ENCODE results near the gene PRUNE1.
A peak's percentile ranks its signal among the peaks of the same experiment; 100 is the strongest.

Gene PRUNE1

GRCh38 chr1:151006327-151007052 is 1.8 kb upstream of the PRUNE1 start, which contains the start of gene MINDY1:
Gene MINDY1 (minus strand): TSS chr1:151006902. CDS start chr1:151002617, 4,285 bp downstream.
- WGBS (ENCODE audit: insufficient coverage, insufficient read length): no CpG with 5 or more reads among the region's 18 CpGs
- DNase-seq (ENCODE audit: low read depth, low spot score): peak; percentile 61
- Histone ChIP-seq H3K4me3 (ENCODE audit: low read length) (peak within 1 kb of the TSS; percentile 25; the same call in 1 of the 2 replicates), H3K36me3 (ENCODE audit: control insufficient read depth, insufficient read depth, low read length) (no peaks in the 10 kb centered on the region), H3K9me3 (ENCODE audit: control insufficient read depth, insufficient read depth, low read length) (no peaks in the 10 kb centered on the region), H3K27me3 (ENCODE audit: control insufficient read depth, insufficient read depth, low read length) (no peaks in the 10 kb centered on the region), H3K27ac (ENCODE audit: low read length) (no peak within 1 kb of the TSS), H3K4me1 (ENCODE audit: control insufficient read depth, insufficient read depth, low read length) (peaks cover 2% of the 10 kb centered on the region; the same call in 1 of the 2 replicates)

- no peak for DNase-seq (ENCODE audit: low read depth, low spot score)
- H3K4me3 ChIP-seq (ENCODE audit: low read length): no peak overlapping the region
- H3K27ac ChIP-seq (ENCODE audit: low read length): no peak overlapping the region
- H3K9me3 ChIP-seq (ENCODE audit: control insufficient read depth, insufficient read depth, low read length): no peaks in the 10 kb centered on the region
- no peaks in the 10 kb centered on the region for H3K36me3 ChIP-seq (ENCODE audit: control insufficient read depth, insufficient read depth, low read length)
- no CpG with 5 or more reads among the region's 4 CpGs for WGBS (ENCODE audit: insufficient coverage, insufficient read length)
- H3K4me1 ChIP-seq (ENCODE audit: control insufficient read depth, insufficient read depth, low read length): peaks cover 2% of the 10 kb centered on the region; the same call in 1 of the 2 replicates
- H3K27me3 ChIP-seq (ENCODE audit: control insufficient read depth, insufficient read depth, low read length): no peaks in the 10 kb centered on the region
Measured at GRCh38 chr1:151007853-151008243, 401 bp upstream of the PRUNE1 start.

GRCh38 chr1:151009206-151009587 is 948 bp downstream of the PRUNE1 start:
- WGBS (ENCODE audit: insufficient coverage, insufficient read length): no CpG with 5 or more reads among the region's 3 CpGs
- no peak overlapping the region for H3K27ac ChIP-seq (ENCODE audit: low read length)
- H3K4me3 ChIP-seq (ENCODE audit: low read length): peak overlapping the region; percentile 53; the same call in 1 of the 2 replicates
- no peaks in the 10 kb centered on the region for H3K36me3 ChIP-seq (ENCODE audit: control insufficient read depth, insufficient read depth, low read length)
- no peaks in the 10 kb centered on the region for H3K27me3 ChIP-seq (ENCODE audit: control insufficient read depth, insufficient read depth, low read length)
- peaks cover 2% of the 10 kb centered on the region; the same call in 1 of the 2 replicates for H3K4me1 ChIP-seq (ENCODE audit: control insufficient read depth, insufficient read depth, low read length)
- no peaks in the 10 kb centered on the region for H3K9me3 ChIP-seq (ENCODE audit: control insufficient read depth, insufficient read depth, low read length)
- no peak for DNase-seq (ENCODE audit: low read depth, low spot score)

DNA sequence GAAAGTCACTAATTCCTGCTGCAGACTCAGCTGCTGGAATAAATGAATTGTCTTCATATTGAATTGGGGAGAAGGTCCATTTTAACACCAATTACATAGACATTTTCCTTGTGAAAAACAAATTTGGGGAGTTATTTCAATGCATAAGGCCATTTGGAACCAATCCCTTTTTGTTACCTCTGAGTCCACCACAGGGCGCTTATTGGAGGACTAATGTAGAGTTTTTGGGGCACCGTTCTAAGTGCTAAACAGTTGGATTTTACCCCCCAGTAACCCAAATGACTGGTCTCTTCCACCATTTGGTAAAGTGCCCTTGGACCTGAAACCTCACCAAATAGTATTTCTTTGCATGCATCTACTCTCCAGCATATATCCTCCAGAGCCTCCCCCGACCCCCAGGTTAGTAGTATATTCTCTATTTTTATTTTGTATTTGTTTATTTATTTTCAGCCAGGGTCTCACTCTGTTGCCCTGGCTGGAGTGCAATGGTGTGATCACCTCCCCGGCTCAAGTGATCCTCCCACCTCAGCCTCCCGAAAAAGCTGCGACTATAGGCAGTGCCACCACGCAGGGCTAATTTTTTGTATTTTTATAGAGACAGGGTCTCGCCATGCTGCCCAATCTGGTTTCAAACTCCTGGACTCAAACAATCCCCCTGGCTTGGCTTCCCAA is 1.6 kb downstream of the PRUNE1 start:
- Histone ChIP-seq H3K4me1 (ENCODE audit: control insufficient read depth, insufficient read depth, low read length) (peaks cover 2% of the 10 kb centered on the region; the same call in 1 of the 2 replicates), H3K27ac (ENCODE audit: low read length) (no peak overlapping the region), H3K4me3 (ENCODE audit: low read length) (no peak overlapping the region), H3K27me3 (ENCODE audit: control insufficient read depth, insufficient read depth, low read length) (no peaks in the 10 kb centered on the region), H3K9me3 (ENCODE audit: control insufficient read depth, insufficient read depth, low read length) (no peaks in the 10 kb centered on the region), H3K36me3 (ENCODE audit: control insufficient read depth, insufficient read depth, low read length) (no peaks in the 10 kb centered on the region)
- WGBS (ENCODE audit: insufficient coverage, insufficient read length): no CpG with 5 or more reads among the region's 8 CpGs
- DNase-seq (ENCODE audit: low read depth, low spot score): no peak

GRCh38 chr1:151010346-151010726 is 2.1 kb downstream of the PRUNE1 start:
- WGBS (ENCODE audit: insufficient coverage, insufficient read length): no CpG with 5 or more reads among the region's 3 CpGs

DNA sequence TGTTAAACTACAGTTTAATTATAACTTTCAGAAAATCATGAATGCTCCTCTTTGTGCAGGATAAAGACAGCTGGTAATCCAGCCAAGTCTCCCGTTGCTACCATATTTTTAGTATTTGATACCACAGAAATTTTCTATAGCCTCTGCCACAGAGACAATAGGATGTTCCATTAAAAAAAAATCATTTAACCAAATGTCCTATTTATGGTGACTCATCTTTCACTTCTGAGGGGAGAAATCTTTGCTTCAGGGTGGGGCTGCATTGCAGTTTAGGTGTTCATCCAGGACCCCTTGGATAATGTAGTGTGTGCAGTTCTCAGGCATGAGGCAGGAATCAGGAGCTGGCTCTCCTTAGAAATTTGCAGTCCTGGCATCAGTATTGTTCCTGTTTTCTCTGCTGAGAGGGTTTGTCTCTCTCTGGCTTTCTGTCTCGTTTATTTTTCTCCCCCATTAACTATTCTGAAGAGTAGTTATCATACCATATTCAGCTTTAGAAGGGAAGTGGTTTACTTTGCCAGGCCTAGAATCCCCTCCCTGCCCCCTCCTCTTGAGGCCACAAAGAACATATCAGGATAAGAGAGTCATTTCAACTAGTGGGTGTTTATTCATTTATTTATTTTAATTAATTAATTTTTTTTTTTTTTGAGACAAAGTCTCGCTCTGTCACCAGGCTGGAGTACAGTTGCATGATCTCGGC is 3.1 kb downstream of the PRUNE1 start:
- no peaks in the 10 kb centered on the region for H3K9me3 ChIP-seq (ENCODE audit: control insufficient read depth, insufficient read depth, low read length)
- no peak for DNase-seq (ENCODE audit: low read depth, low spot score)
- H3K36me3 ChIP-seq (ENCODE audit: control insufficient read depth, insufficient read depth, low read length): no peaks in the 10 kb centered on the region
- H3K4me3 ChIP-seq (ENCODE audit: low read length): no peak overlapping the region
- no CpG with 5 or more reads among the region's 4 CpGs for WGBS (ENCODE audit: insufficient coverage, insufficient read length)
- H3K27ac ChIP-seq (ENCODE audit: low read length): no peak overlapping the region
- no peaks in the 10 kb centered on the region for H3K4me1 ChIP-seq (ENCODE audit: control insufficient read depth, insufficient read depth, low read length)
- no peaks in the 10 kb centered on the region for H3K27me3 ChIP-seq (ENCODE audit: control insufficient read depth, insufficient read depth, low read length)

More at GRCh38 chr1:151010346-151010726, 2.1 kb downstream of the PRUNE1 start:
- DNase-seq (ENCODE audit: low read depth, low spot score): no peak
- no peaks in the 10 kb centered on the region for H3K36me3 ChIP-seq (ENCODE audit: control insufficient read depth, insufficient read depth, low read length)
- H3K4me3 ChIP-seq (ENCODE audit: low read length): no peak overlapping the region
- H3K4me1 ChIP-seq (ENCODE audit: control insufficient read depth, insufficient read depth, low read length): peaks cover 2% of the 10 kb centered on the region; the same call in 1 of the 2 replicates
- no peaks in the 10 kb centered on the region for H3K9me3 ChIP-seq (ENCODE audit: control insufficient read depth, insufficient read depth, low read length)
- no peaks in the 10 kb centered on the region for H3K27me3 ChIP-seq (ENCODE audit: control insufficient read depth, insufficient read depth, low read length)
- H3K27ac ChIP-seq (ENCODE audit: low read length): no peak overlapping the region

DNA sequence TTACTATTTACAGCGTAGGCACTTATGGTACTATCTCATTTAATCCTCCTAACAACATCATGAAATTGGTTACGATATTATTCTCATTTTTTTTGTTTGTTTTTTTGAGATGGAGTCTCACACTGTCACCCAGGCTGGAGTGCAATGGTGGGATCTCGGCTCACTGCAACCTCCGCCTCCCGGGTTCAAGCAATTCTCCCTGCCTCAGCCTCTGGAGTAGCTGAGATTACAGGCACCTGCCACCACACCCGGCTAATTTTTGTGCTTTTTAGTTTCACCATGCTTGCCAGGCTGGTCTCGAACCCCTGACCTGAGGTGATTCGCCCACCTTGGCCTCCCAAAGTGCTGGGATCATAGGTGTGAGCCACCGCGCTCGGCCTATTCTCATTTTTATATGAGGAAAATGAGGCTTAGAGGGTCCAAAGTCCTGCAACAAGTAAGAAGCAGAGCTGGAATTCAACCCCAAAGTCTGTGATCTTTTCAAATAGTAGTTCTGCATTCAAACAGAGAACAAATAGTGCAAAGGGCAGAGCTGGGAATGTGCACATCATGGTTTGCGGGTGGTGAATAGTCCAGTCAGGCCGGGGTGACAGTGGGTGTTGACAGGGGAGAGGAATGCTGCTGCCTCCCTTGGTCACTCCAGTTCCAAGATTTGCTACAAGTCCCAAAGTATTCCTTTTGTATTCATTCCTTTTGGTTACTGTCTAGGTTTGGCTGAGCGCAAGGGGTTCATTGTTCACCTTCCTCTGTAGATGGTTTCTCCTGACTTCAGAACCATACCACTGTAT is 4.6 kb downstream of the PRUNE1 start:
- Histone ChIP-seq H3K9me3 (ENCODE audit: control insufficient read depth, insufficient read depth, low read length) (no peaks in the 10 kb centered on the region), H3K27me3 (ENCODE audit: control insufficient read depth, insufficient read depth, low read length) (no peaks in the 10 kb centered on the region), H3K36me3 (ENCODE audit: control insufficient read depth, insufficient read depth, low read length) (no peaks in the 10 kb centered on the region), H3K4me1 (ENCODE audit: control insufficient read depth, insufficient read depth, low read length) (no peaks in the 10 kb centered on the region), H3K27ac (ENCODE audit: low read length) (no peak overlapping the region), H3K4me3 (ENCODE audit: low read length) (no peak overlapping the region)
- WGBS (ENCODE audit: insufficient coverage, insufficient read length): no CpG with 5 or more reads among the region's 14 CpGs
- DNase-seq (ENCODE audit: low read depth, low spot score): no peak

DNA sequence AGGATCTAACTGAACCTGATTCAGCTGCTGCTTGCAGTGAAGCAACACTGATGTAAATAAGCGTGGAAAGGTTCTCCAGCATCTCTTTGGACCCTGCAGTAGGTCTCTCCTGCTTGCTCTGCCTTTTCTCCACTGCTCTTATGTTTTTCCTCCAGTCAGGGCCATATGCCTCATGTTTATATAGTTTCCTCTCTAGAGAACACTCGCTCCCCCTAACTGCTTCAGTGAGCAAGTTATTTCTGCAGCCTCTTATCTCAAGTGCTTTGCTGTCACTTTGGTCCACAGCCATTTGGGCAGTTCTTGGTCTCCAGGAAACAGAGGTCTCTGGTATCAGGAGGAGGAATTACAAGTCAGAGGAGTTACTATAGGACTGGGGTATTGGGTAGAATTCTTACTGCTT is 5.3 kb downstream of the PRUNE1 start:
- H3K9me3 ChIP-seq (ENCODE audit: control insufficient read depth, insufficient read depth, low read length): no peaks in the 10 kb centered on the region
- DNase-seq (ENCODE audit: low read depth, low spot score): no peak
- no peaks in the 10 kb centered on the region for H3K27me3 ChIP-seq (ENCODE audit: control insufficient read depth, insufficient read depth, low read length)
- no peak overlapping the region for H3K4me3 ChIP-seq (ENCODE audit: low read length)
- WGBS (ENCODE audit: insufficient coverage, insufficient read length): no CpG with 5 or more reads among the region's 2 CpGs
- H3K27ac ChIP-seq (ENCODE audit: low read length): no peak overlapping the region
- no peaks in the 10 kb centered on the region for H3K36me3 ChIP-seq (ENCODE audit: control insufficient read depth, insufficient read depth, low read length)
- no peaks in the 10 kb centered on the region for H3K4me1 ChIP-seq (ENCODE audit: control insufficient read depth, insufficient read depth, low read length)

GRCh38 chr1:151024540-151025146 is 16.4 kb downstream of the PRUNE1 start:
- no CpG with 5 or more reads among the region's 6 CpGs for WGBS (ENCODE audit: insufficient coverage, insufficient read length)
- peak; percentile 87 for DNase-seq (ENCODE audit: low read depth, low spot score)
- Histone ChIP-seq H3K27me3 (ENCODE audit: control insufficient read depth, insufficient read depth, low read length) (no peaks in the 10 kb centered on the region), H3K36me3 (ENCODE audit: control insufficient read depth, insufficient read depth, low read length) (peaks cover 11% of the 10 kb centered on the region; the same call in 1 of the 2 replicates), H3K9me3 (ENCODE audit: control insufficient read depth, insufficient read depth, low read length) (no peaks in the 10 kb centered on the region), H3K27ac (ENCODE audit: low read length) (no peak overlapping the region), H3K4me1 (ENCODE audit: control insufficient read depth, insufficient read depth, low read length) (no peaks in the 10 kb centered on the region), H3K4me3 (ENCODE audit: low read length) (no peak overlapping the region)

Measured in iPS DF 6.9 (cell line).